Skeletal muscle tissue (tissue), 4 donors: ENCODE data around the gene ROR1. TPM values are rescaled to one million over a fixed set of nuclear protein-coding genes. Genes with fewer than 3 reads are reported as not detected.

ENCODE experiments used
- H3K27ac ChIP-seq: one replicate; pipeline ENCODE4 v1.7.0; 2013; ENCODE audit warnings: mild to moderate bottlenecking, low read depth, low read length, inconsistent platforms
- H3K27me3 ChIP-seq, 3 donors: one replicate each; pipeline ENCODE4 v1.7.0; 2013; ENCODE audit warnings: low read length in 3 of 3; ENCODE audit not compliant: control insufficient read depth in 3 of 3, insufficient read depth in 3 of 3
- H3K36me3 ChIP-seq, 3 donors: one replicate each; pipeline ENCODE4 v1.7.0; 2013; ENCODE audit warnings: low read length in 3 of 3; ENCODE audit not compliant: control insufficient read depth in 3 of 3, insufficient read depth in 3 of 3
- H3K4me1 ChIP-seq, 3 donors: one replicate each; pipeline ENCODE4 v1.7.0; 2013; ENCODE audit warnings: low read length in 3 of 3, mild to moderate bottlenecking in 3 of 3; ENCODE audit not compliant: control insufficient read depth in 3 of 3, insufficient read depth in 3 of 3
- H3K4me3 ChIP-seq, 3 donors: one replicate each; pipeline ENCODE4 v1.7.0; 2013; ENCODE audit warnings: low read length in 3 of 3
- H3K9ac ChIP-seq, 3 donors: one replicate each; pipeline ENCODE4 v1.7.0; 2013; ENCODE audit warnings: low read length in 3 of 3, mild to moderate bottlenecking in 3 of 3, moderate library complexity in 2 of 3, low read depth in 1 of 3
- H3K9me3 ChIP-seq, 3 donors: one replicate each; pipeline ENCODE4 v1.7.0; 2013; ENCODE audit warnings: low read length in 3 of 3; ENCODE audit not compliant: control insufficient read depth in 3 of 3
- total RNA-seq: library from RNA; depleted of rRNA; stranded (reverse); fragments of >200 nt; gene quantifications from one replicate; pipeline ENCODE4 v1.2.3, GENCODE V29; 2014
- donor health status: Osteomylitis.

ROR1 gene
- total RNA-seq, 1 donor from 2014 or later, result 7.8 TPM

DNA sequence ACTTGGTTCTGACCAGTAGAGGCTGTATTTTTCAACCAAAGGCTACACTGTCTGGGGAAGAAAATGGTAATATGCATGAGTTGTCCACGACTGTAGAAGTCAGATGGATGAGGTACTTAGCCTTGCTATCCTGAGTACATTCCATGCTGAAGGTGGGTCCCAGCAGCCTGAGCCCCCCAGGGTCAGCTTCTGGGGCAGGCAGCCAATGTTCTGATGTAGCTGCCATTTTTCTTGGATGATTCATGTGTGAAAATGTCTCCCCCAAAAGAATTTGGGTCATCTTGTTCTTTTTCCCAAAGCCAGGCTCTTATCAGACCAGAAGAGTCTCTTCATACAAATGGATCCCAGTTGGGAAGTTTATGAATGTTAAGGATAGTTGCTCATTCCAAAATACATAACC lies 257.4 kb downstream of the ROR1 start:
- Histone ChIP-seq H3K27ac (no peak overlapping the region), H3K9ac (no peak overlapping the region), H3K4me3 (no peak overlapping the region), H3K9me3 (no peaks in the 10 kb centered on the region), H3K36me3 (no peaks in the 10 kb centered on the region), H3K4me1 (no peaks in the 10 kb centered on the region), H3K27me3 (no peaks in the 10 kb centered on the region)

DNA sequence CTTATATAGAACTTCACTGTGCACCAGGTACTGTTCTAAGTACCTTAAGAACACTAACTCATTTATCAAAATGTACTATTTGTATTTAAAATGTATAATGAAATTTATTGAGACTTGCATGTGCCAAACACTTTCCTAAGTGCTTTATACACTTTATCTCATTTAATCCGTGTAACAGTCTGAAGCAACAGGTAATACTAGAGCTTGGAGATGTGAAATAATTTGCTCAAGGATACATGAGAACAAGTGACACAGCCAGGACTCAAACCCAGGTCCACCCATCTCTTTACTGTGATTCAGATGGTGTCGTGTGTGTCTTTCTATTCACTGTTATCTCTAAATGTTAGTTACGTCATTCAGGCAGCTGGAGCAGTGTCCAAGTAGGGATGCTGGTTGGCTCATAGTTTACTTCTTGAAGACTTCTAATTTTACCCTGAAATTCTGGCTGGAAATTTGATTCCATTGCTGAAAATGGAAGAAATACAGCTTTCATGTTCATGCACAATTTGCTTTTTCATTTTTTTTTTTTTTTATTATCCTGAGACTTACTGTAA lies 259.9 kb downstream of the ROR1 start:
- no peaks in the 10 kb centered on the region for H3K27me3 ChIP-seq
- H3K4me3 ChIP-seq, result no peak overlapping the region
- peaks cover under 1 to 12% (median 7%) of the 10 kb centered on the region in 3 donors for H3K4me1 ChIP-seq
- no peaks in the 10 kb centered on the region for H3K9me3 ChIP-seq
- H3K36me3 ChIP-seq, result no peaks in the 10 kb centered on the region
- no peak overlapping the region for H3K27ac ChIP-seq
- no peak overlapping the region for H3K9ac ChIP-seq

DNA sequence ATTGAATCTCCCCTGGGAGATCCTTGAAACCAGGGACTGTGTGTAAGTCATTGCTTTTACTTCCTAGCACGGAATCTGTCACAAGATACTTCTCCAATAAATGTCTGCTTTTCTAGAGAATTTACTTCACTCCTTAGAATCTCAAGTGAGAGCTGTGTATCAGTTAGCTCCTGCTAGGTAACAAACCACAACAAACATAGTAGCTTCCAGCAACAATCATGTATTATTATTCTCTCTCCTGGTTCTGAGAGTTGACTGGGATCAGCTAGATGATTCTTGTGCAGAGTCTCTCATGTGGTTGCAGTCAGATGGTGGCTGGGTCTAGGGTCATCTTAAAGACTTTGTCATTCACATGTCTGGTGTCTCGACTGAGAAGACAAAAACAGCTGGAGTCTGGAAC lies 262.7 kb downstream of the ROR1 start:
- no peaks in the 10 kb centered on the region for H3K9me3 ChIP-seq
- H3K36me3 ChIP-seq, result no peaks in the 10 kb centered on the region
- no peak overlapping the region for H3K4me3 ChIP-seq
- no peaks in the 10 kb centered on the region for H3K27me3 ChIP-seq
- peaks cover 11 to 19% (median 18%) of the 10 kb centered on the region in 3 donors for H3K4me1 ChIP-seq
- H3K27ac ChIP-seq, result no peak overlapping the region
- H3K9ac ChIP-seq, result no peak overlapping the region

DNA sequence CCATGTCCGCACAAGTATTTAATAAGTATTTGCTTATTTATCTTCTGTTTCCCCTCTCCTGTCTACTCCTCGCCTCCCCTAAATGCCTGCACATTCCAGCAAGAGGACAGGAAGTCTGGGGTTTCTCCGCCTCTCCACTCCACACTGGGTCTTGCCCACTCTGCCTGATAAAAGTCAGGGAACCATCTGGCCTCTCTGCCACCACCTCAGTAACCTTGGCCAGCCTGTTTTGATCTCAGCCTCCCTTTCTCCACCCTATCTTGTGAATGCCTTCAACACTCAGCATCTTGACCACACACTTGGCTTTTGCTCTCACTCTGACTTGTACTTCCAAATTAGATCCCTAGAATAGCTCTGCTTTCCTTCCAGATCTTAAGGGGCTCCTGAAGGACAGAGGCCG lies 264.3 kb downstream of the ROR1 start:
- Histone ChIP-seq H3K36me3 (no peaks in the 10 kb centered on the region), H3K4me3 (no peak overlapping the region), H3K9ac (no peak overlapping the region), H3K4me1 (peaks cover 20 to 32% (median 26%) of the 10 kb centered on the region in 3 donors), H3K27me3 (no peaks in the 10 kb centered on the region), H3K27ac (no peak overlapping the region), H3K9me3 (no peaks in the 10 kb centered on the region)

DNA sequence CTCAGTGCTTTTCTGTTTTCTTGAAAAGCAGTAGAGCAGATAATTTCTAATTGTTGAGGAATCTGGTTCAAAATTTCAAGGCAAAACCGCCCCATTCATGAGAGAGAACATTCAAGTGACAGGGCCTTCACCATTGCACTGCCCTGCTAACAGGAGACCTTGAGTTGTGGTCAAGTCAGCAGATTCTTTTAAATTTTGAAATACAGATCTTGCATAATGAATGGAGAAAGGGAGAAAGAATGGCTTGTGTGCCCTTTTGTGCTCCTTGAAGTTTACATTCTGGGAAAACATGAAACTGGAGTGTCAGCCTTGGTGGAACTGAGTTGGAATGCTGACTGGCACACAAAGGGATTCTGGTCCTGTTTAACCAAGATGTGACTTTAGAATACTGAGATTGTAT lies 265.1 kb downstream of the ROR1 start:
- H3K27ac ChIP-seq, result peak overlapping the region; percentile 73

DNA sequence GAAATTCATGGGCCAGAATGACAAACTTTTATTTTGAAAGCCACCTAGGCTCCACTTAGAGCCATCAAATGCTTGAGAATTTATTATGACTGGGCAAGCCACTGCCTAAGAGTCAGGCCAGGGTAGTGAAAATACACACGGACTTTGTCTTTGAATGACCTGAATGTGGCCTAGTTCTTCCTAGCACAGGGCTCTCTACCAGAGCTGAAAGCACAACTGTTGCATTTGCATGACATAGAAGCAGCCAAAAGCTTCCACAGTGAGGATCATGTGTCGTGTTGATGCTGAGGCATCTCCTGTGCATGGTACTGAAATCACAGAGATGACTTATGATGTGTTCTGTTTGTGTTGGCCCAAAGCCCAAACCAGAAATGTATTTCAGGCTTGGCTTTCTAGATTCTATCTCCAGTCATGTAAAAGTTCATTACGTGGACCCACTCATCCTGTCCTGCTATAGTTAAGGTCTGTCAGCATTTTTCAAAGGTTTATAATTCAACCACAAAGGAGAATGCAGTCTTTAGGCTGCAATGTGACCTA lies 265.6 kb downstream of the ROR1 start:
- H3K27ac ChIP-seq, result peak overlapping the region; percentile 73
- H3K9ac ChIP-seq, result no peak overlapping the region
- no peaks in the 10 kb centered on the region for H3K36me3 ChIP-seq
- H3K4me3 ChIP-seq, result no peak overlapping the region
- H3K27me3 ChIP-seq, result no peaks in the 10 kb centered on the region
- H3K4me1 ChIP-seq, result peaks cover 20 to 36% (median 30%) of the 10 kb centered on the region in 3 donors
- H3K9me3 ChIP-seq, result no peaks in the 10 kb centered on the region

More for the DNA sequence above, 265.1 kb downstream of the ROR1 start:
- Histone ChIP-seq H3K4me1 (peaks cover 20 to 36% (median 30%) of the 10 kb centered on the region in 3 donors), H3K36me3 (no peaks in the 10 kb centered on the region), H3K9ac (no peak overlapping the region), H3K4me3 (no peak overlapping the region), H3K9me3 (no peaks in the 10 kb centered on the region), H3K27me3 (no peaks in the 10 kb centered on the region)

DNA sequence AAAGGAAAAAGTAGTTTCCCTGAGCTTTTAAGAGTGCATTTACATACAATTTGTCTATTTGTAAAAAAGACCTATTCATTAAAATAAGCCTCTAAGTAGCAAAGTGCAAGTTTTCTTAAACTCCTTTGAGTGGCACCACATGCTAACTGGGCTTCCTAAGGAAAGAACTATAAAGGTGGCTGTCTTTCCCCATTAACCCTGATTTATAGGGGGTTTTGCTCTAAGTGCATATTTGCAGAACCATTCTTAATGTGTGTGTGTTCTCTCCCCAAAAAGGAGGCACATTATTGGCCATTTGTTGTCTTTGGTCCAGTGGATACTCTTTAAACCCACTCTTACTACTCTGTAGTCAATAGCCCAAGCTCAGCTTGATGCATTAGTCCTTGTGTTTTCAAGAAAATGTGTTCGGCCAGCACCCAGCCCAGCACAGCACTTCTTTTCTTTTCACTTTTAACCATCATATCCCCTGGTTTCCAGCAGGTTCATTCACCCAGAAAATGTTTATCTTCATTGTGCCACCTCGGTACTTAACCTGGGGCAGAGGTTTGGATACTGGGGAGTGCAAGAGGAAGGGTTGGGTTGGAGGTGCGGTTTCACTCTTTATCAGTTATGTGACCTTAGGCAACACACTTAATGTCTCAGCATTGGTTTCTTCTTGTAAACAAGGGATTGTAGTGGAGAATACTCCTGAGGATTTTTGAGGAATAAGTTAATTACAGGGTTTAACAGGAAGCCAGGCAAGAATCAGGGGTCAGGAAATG lies 267.7 kb downstream of the ROR1 start:
- Histone ChIP-seq H3K9me3 (no peaks in the 10 kb centered on the region), H3K4me1 (peaks cover 20 to 36% (median 30%) of the 10 kb centered on the region in 3 donors), H3K27ac (no peak overlapping the region), H3K9ac (no peak overlapping the region), H3K27me3 (no peaks in the 10 kb centered on the region), H3K4me3 (no peak overlapping the region), H3K36me3 (no peaks in the 10 kb centered on the region)

DNA sequence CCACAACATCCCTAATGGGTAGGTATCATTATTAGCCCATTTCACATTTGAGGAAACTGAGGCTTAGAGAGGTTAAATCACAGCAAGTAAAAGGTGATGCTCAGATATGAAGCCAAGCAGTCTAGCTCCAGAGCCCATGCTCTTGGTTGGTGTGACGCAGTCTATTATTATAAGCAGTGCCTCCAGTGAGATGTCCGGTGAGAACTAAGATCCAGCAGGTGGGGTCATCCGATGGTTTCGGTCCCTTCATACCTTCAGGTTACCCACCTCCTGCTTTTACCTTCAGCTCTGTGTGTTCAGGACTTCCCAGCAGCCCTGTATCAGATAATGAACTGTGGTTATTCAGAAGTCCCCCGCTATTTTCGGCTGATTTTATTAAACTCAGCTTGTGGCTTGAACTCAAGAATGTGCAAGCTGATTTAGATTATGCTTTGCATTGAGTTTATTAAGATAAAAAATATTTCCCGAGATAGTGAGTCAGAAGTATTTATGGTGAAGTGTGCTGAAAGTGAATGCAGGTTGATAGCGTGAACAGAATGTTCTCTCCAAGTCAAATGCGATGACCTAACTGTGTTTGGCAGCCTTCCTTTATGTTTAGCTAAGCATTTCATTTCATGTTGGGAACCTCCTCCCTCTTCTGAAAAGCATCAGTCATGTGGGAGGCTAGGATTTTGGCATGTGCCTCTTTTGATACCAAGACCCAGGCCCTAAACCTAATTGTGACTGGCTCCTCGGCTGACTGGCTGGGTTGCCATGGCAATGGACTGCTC lies 268.7 kb downstream of the ROR1 start:
- Histone ChIP-seq H3K27ac (no peak overlapping the region), H3K9me3 (no peaks in the 10 kb centered on the region), H3K4me1 (peaks cover 20 to 36% (median 30%) of the 10 kb centered on the region in 3 donors), H3K4me3 (no peak overlapping the region), H3K9ac (peak overlapping the region in 1 of 3 donors; percentile 34), H3K36me3 (no peaks in the 10 kb centered on the region), H3K27me3 (no peaks in the 10 kb centered on the region)

DNA sequence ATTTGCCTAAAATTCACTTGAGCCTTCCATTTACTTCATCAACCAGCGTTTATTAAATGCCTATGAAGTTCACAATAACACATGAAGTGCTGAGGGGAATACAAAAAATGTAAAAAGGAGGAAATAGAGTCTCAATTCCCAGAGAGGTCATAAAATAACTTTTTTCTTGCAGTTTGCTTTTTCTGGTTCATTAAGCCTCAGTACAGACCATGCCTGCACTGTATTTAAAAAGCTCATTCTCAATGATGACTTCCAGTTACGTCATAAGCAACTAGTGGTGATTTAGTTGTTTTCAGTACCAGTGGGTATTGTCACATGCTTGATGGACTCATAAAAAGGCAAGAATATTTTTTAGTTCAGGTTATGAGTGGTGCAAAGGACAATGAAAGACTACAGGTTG lies 269.5 kb downstream of the ROR1 start:
- no peaks in the 10 kb centered on the region for H3K27me3 ChIP-seq
- H3K9me3 ChIP-seq, result no peaks in the 10 kb centered on the region
- no peak overlapping the region for H3K4me3 ChIP-seq
- H3K4me1 ChIP-seq, result peaks cover 20 to 28% (median 28%) of the 10 kb centered on the region in 3 donors
- H3K27ac ChIP-seq, result no peak overlapping the region
- no peak overlapping the region for H3K9ac ChIP-seq
- no peaks in the 10 kb centered on the region for H3K36me3 ChIP-seq

DNA sequence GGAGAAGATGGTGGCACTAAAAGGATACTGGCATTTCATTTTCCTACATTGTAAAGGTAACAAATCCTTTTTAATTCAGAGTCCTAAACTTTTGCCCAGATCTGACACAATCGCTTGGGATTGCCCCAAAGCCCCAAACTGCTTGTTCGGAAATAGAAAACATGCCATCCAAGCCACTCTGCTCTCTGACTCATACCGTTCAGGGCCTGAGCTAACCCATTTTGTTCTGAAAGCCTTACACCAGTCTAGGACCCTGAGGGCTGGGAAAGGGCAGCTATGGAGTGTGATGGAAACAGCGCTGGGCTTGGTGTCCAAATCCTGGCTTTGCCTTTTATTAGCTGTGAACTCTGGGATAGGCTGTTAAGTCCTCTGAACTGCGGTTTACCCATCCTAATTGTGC lies 270.2 kb downstream of the ROR1 start:
- no peaks in the 10 kb centered on the region for H3K27me3 ChIP-seq
- no peaks in the 10 kb centered on the region for H3K36me3 ChIP-seq
- peaks cover 17 to 21% (median 21%) of the 10 kb centered on the region in 3 donors for H3K4me1 ChIP-seq
- no peak overlapping the region for H3K27ac ChIP-seq
- H3K9ac ChIP-seq, result no peak overlapping the region
- no peak overlapping the region for H3K4me3 ChIP-seq
- no peaks in the 10 kb centered on the region for H3K9me3 ChIP-seq
